Gastrocnemius medialis (tissue), 4 donors: ENCODE data around the gene PLXNA2. TPM values are rescaled to one million over a fixed set of nuclear protein-coding genes. Genes with fewer than 3 reads are reported as not detected.

ENCODE experiments used
- ATAC-seq, 2 donors: fragments of 150-250 bp; one replicate each; pipeline ENCODE4 v1.9.1; 2016
- DNase-seq, 2 donors: peaks; one replicate each; pipeline ENCODE4 v3.0.0-alpha.2; 2019
- H3K27ac ChIP-seq, 4 donors: fragments of 200-600 bp; sonication (generic); 1 replicate in 1 of 4; 2 replicates in 3 of 4; pipeline ENCODE4 v1.5.1; 2016 to 2018; ENCODE audit warnings: mild to moderate bottlenecking in 2 of 4, moderate library complexity in 1 of 4
- H3K27me3 ChIP-seq, 3 donors: fragments of 200-600 bp; sonication (generic) in 2 of 3; 1 replicate in 1 of 3; 2 replicates in 2 of 3; pipeline versions ENCODE4 v1.5.1 to v1.6.0; 2016 to 2019; ENCODE audit warnings: mild to moderate bottlenecking in 1 of 3, moderate library complexity in 1 of 3
- H3K36me3 ChIP-seq, 2 donors: fragments of 200-600 bp; sonication (generic) in 1 of 2; one replicate each; pipeline ENCODE4 v1.5.1; 2017 to 2018
- H3K4me1 ChIP-seq, 2 donors: fragments of 200-600 bp; sonication (generic) in 1 of 2; one replicate each; pipeline ENCODE4 v1.5.1; 2016 to 2017; ENCODE audit warnings: mild to moderate bottlenecking in 2 of 2
- H3K4me3 ChIP-seq, 4 donors: fragments of 200-600 bp; sonication (generic) in 3 of 4; 1 replicate in 1 of 4; 2 replicates in 3 of 4; pipeline ENCODE4 v1.5.1; 2016 to 2019; ENCODE audit warnings: mild to moderate bottlenecking in 2 of 4
- H3K9me3 ChIP-seq, 3 donors: fragments of 200-600 bp; sonication (generic) in 2 of 3; 1 replicate in 1 of 3; 2 replicates in 2 of 3; pipeline ENCODE4 v1.5.1; 2016 to 2019
- POLR2A ChIP-seq, 2 donors: fragments of 450-650 bp; IDR thresholded peaks; one replicate each; pipeline ENCODE4 v1.6.1; 2017; ENCODE audit warnings: antibody characterized with exemption in 2 of 2, mild to moderate bottlenecking in 2 of 2, moderate library complexity in 2 of 2
- in situ Hi-C, 4 donors: fragments of 200-750 bp; cut with MboI; loops; one replicate each; pipeline versions ENCODE4 v1.15.0 to v1.8.0; 2017; ENCODE audit warnings: low sequenced_read_pairs in 4 of 4
- intact Hi-C: fragments of 100-400 bp; cut with DNase I; formaldehyde crosslinking; loops from one replicate; pipeline ENCODE4 v1.15.1; 2023; ENCODE audit warnings: low total_unique reads
- total RNA-seq, 4 donors: library from RNA; depleted of rRNA; stranded (reverse); fragments of >200 nt; gene quantifications; one replicate each; pipeline versions ENCODE4 v1.1.0 to v1.2.3, GENCODE V29; 2016
- TF ChIP-seq, protein P1 (sequence below), 5 experiments: fragments of 450-650 bp in 3 of 5; fragments of 200-600 bp in 2 of 5; sonication (generic) in 2 of 5; IDR thresholded peaks in 4 of 5; conservative IDR thresholded peaks in 1 of 5; 1 replicate in 4 of 5; 2 replicates in 1 of 5; pipeline ENCODE4 v1.5.1; 2016 to 2019; ENCODE audit warnings: antibody characterized with exemption in 5 of 5, mild to moderate bottlenecking in 3 of 5, moderate library complexity in 3 of 5

PLXNA2 gene
- total RNA-seq, 4 donors from 2014 or later, result 12.4 to 20.0 (median 16.2) TPM

DNA sequence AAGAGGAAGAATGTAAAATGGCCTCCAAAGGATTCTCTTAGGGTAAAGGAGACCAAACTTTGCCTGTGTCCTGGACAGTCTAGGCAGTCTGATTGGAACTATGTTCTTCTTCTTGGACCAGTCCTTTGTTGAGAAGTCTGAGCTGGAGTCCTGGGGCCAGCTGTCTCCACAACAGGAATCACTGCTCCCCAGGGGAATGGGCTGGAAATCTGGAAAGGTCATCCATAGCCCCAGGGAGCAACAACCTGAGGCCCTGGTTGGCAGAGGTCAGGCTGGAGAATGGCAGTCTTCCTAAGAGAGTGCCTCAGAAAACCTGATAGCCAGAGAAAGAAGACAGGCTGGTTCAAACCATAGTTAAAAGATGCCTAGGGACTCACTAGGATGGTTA lies 68.7 kb downstream of the PLXNA2 start:
- Histone ChIP-seq H3K36me3 (no peaks in the 10 kb centered on the region), H3K27ac (no peak overlapping the region), H3K9me3 (no peaks in the 10 kb centered on the region), H3K27me3 (no peaks in the 10 kb centered on the region), H3K4me3 (no peak overlapping the region), H3K4me1 (peaks cover 47 to 58% of the 10 kb centered on the region in 2 donors)
- TF ChIP-seq POLR2A (IDR thresholded peaks at IDR 0.05), result no peak
- TF ChIP-seq, protein P1, sequence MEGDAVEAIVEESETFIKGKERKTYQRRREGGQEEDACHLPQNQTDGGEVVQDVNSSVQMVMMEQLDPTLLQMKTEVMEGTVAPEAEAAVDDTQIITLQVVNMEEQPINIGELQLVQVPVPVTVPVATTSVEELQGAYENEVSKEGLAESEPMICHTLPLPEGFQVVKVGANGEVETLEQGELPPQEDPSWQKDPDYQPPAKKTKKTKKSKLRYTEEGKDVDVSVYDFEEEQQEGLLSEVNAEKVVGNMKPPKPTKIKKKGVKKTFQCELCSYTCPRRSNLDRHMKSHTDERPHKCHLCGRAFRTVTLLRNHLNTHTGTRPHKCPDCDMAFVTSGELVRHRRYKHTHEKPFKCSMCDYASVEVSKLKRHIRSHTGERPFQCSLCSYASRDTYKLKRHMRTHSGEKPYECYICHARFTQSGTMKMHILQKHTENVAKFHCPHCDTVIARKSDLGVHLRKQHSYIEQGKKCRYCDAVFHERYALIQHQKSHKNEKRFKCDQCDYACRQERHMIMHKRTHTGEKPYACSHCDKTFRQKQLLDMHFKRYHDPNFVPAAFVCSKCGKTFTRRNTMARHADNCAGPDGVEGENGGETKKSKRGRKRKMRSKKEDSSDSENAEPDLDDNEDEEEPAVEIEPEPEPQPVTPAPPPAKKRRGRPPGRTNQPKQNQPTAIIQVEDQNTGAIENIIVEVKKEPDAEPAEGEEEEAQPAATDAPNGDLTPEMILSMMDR (IDR thresholded peaks at IDR 0.05 in 4 of 5, conservative IDR thresholded peaks at IDR 0.05 in 1 of 5), result no peak
- in situ Hi-C loops (no loop called here), intact Hi-C loops (loop anchor here (2.0 kb wide), 1 partner anchor 13 kb away; no protein-coding TSS in a partner anchor)
- no peak for DNase-seq
- ATAC-seq, result no peak

GRCh38 chr1:208174731-208175507 lies 69.3 kb downstream of the PLXNA2 start:
- ATAC-seq, result no peak
- peaks cover 41 to 52% of the 10 kb centered on the region in 2 donors for H3K4me1 ChIP-seq
- no peak for DNase-seq
- in situ Hi-C loops, result no loop called here
- no peak overlapping the region for H3K4me3 ChIP-seq
- intact Hi-C loops, result loop anchor here (2.0 kb wide), 1 partner anchor 14 kb away; no protein-coding TSS in a partner anchor
- TF ChIP-seq, protein P1 (IDR thresholded peaks at IDR 0.05 in 4 of 5, conservative IDR thresholded peaks at IDR 0.05 in 1 of 5), result no peak
- TF ChIP-seq POLR2A (IDR thresholded peaks at IDR 0.05), result no peak
- H3K27ac ChIP-seq, result no peak overlapping the region
- no peaks in the 10 kb centered on the region for H3K9me3 ChIP-seq
- H3K27me3 ChIP-seq, result no peaks in the 10 kb centered on the region
- no peaks in the 10 kb centered on the region for H3K36me3 ChIP-seq

- Histone ChIP-seq H3K9me3 (no peaks in the 10 kb centered on the region), H3K27ac (no peak overlapping the region), H3K36me3 (no peaks in the 10 kb centered on the region), H3K4me3 (no peak overlapping the region), H3K4me1 (peaks cover 34 to 44% of the 10 kb centered on the region in 2 donors), H3K27me3 (no peaks in the 10 kb centered on the region)
- no peak for TF ChIP-seq POLR2A (IDR thresholded peaks at IDR 0.05)
- TF ChIP-seq, protein P1 (IDR thresholded peaks at IDR 0.05 in 4 of 5, conservative IDR thresholded peaks at IDR 0.05 in 1 of 5), result no peak
- in situ Hi-C loops, result no loop called here
- no peak for DNase-seq
- no peak for ATAC-seq
- intact Hi-C loops, result loop anchor here (2.0 kb wide), 1 partner anchor 15 kb away; no protein-coding TSS in a partner anchor
These were observed 70.0 kb downstream of the PLXNA2 start for GRCh38 chr1:208174200-208174599.

- ATAC-seq (no peak), DNase-seq (no peak)
- intact Hi-C loops, result loop anchor here (2.0 kb wide), 1 partner anchor 15 kb away; no protein-coding TSS in a partner anchor
- Histone ChIP-seq H3K27ac (no peak overlapping the region), H3K27me3 (no peaks in the 10 kb centered on the region), H3K4me3 (no peak overlapping the region), H3K36me3 (no peaks in the 10 kb centered on the region), H3K9me3 (no peaks in the 10 kb centered on the region), H3K4me1 (peaks cover 34 to 40% of the 10 kb centered on the region in 2 donors)
- in situ Hi-C loops, result no loop called here
- no peak for TF ChIP-seq POLR2A (IDR thresholded peaks at IDR 0.05)
- TF ChIP-seq, protein P1 (IDR thresholded peaks at IDR 0.05 in 4 of 5, conservative IDR thresholded peaks at IDR 0.05 in 1 of 5), result no peak
These were observed 70.4 kb downstream of the PLXNA2 start for GRCh38 chr1:208173749-208174148.
